Left lung (tissue), 10 donors: Measurements from ENCODE around the gene HDAC4. TPM values are rescaled to one million over a fixed set of nuclear protein-coding genes. Genes with fewer than 3 reads are reported as not detected.

ENCODE experiments used
- ATAC-seq: fragments of 200-7000 bp; cut with Tn5 transposase; one replicate; pipeline ENCODE4 v1.9.1; 2020; ENCODE audit warnings: moderate library complexity
- DNase-seq, 4 donors: peaks; one replicate each; pipeline ENCODE4 v3.0.0-alpha.2; 2013 to 2020
- H3K27ac ChIP-seq, 2 donors: fragments of 200-600 bp; sonication (generic) in 1 of 2; one replicate each; pipeline versions ENCODE4 v1.5.0 to v1.8.0; 2020 to 2021
- H3K27me3 ChIP-seq, 2 donors: fragments of 200-600 bp; sonication (generic) in 1 of 2; one replicate each; pipeline versions ENCODE4 v1.5.0 to v1.8.0; 2020 to 2021
- H3K36me3 ChIP-seq, 2 donors: fragments of 200-600 bp; sonication (generic) in 1 of 2; one replicate each; pipeline versions ENCODE4 v1.5.0 to v1.8.0; 2020 to 2021
- H3K4me1 ChIP-seq, 2 donors: fragments of 200-600 bp; one replicate each; pipeline ENCODE4 v1.8.0; 2021
- H3K4me3 ChIP-seq, 2 donors: fragments of 200-600 bp; sonication (generic) in 1 of 2; one replicate each; pipeline versions ENCODE4 v1.5.0 to v1.8.0; 2020 to 2021; ENCODE audit warnings: mild to moderate bottlenecking in 1 of 2
- H3K9me3 ChIP-seq, 2 donors: fragments of 200-600 bp; sonication (generic) in 1 of 2; one replicate each; pipeline versions ENCODE4 v1.5.0 to v1.8.0; 2020 to 2021
- intact Hi-C, 2 donors: fragments of 100-400 bp; cut with DNase I; formaldehyde crosslinking; loops; one replicate each; pipeline versions ENCODE4 v1.11.2 to v1.14.2; 2022
- polyA plus RNA-seq, 6 donors: library from polyadenylated mRNA; unstranded; fragments of 120-200 nt; gene quantifications; one replicate each; pipeline ENCODE4 v1.2.1, GENCODE V29; 2013; ENCODE audit not compliant: insufficient read length in 6 of 6
- total RNA-seq, 2 donors: library from RNA; stranded (reverse); fragmentation: NEBNext Ultra II Directional; extraction: Animal tissue kit (Norgen Biotek cat#: 25700); gene quantifications; one replicate each; pipeline ENCODE4 v1.2.1, GENCODE V29; 2021
- TF ChIP-seq, protein P1 (sequence below), 2 donors: fragments of 200-600 bp; sonication (generic) in 1 of 2; IDR thresholded peaks; one replicate each; pipeline versions ENCODE4 v1.5.0 to v1.8.0; 2021; ENCODE audit warnings: antibody characterized with exemption in 2 of 2
- donor health status: DM: no; HTN: yes; CAD: no.
- donor health status: DM: no; HTN: no; CAD: no.

The HDAC4 gene
- total and polyA plus RNA-seq, 8 donors: 9.9 to 36.8 (median 12.8) TPM

DNA sequence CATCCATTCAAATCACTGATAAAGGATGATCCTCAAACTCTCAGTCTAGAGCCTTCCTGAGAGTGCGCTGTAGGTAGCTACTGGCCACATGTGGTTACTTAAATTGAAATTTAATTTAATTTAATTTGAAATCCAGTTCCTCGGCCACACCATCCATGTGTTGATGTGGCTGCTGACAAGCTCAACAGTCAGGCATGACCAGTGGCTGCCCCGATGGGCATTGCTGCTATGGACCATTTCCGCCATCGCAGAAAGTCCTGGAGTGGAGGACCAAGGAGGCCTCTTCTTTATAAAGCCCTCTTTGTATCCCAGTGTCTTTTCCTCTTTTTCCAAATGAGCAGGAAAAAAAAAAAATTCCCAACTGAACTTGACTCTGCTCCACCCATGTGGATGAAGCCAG is 100.6 kb downstream of the HDAC4 start:
- no peaks in the 10 kb centered on the region for H3K9me3 ChIP-seq
- no peak overlapping the region for H3K27ac ChIP-seq
- no peaks in the 10 kb centered on the region for H3K36me3 ChIP-seq
- ATAC-seq (no peak), DNase-seq (peak in 1 of 4 donors; percentile 1)
- intact Hi-C loops: no loop called here
- H3K4me3 ChIP-seq: no peak overlapping the region
- peaks cover 5 to 20% of the 10 kb centered on the region in 2 donors for H3K4me1 ChIP-seq
- no peaks in the 10 kb centered on the region for H3K27me3 ChIP-seq
- TF ChIP-seq, protein P1, sequence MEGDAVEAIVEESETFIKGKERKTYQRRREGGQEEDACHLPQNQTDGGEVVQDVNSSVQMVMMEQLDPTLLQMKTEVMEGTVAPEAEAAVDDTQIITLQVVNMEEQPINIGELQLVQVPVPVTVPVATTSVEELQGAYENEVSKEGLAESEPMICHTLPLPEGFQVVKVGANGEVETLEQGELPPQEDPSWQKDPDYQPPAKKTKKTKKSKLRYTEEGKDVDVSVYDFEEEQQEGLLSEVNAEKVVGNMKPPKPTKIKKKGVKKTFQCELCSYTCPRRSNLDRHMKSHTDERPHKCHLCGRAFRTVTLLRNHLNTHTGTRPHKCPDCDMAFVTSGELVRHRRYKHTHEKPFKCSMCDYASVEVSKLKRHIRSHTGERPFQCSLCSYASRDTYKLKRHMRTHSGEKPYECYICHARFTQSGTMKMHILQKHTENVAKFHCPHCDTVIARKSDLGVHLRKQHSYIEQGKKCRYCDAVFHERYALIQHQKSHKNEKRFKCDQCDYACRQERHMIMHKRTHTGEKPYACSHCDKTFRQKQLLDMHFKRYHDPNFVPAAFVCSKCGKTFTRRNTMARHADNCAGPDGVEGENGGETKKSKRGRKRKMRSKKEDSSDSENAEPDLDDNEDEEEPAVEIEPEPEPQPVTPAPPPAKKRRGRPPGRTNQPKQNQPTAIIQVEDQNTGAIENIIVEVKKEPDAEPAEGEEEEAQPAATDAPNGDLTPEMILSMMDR (IDR thresholded peaks at IDR 0.05): no peak

DNA sequence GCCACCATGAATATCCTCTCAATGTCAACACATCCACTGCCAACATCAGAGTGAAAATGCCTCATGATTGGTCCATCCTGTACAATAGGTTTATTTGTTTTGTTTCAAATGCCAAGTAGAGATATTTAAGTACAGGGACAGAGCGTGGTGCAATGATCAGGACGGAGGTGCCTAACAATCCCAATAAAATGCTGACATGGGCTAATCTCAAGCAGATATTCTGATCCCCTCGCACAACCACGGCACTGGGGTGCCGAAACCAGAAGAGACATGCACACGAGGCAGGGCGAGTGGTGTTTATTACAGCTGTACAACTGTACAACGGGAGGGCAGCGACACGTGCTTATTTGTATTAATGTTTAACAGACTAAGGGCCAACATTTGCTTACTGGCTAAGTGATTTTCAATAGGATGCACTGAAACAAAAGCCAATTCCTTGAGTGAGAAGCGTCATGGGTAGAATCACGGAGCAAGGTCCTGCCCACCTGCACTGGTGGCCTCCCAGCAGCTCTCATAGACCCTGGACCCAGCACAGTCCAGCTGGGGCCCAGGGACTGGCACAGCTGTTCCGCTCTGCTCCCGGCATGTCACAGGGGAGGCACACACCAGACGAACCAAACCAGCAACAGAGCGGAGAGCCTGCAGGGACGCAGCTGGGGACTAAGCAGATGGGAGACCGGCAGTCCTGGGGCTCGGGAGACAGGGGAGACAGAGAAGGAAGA is 101.4 kb downstream of the HDAC4 start:
- Histone ChIP-seq H3K27ac (no peak overlapping the region), H3K9me3 (no peaks in the 10 kb centered on the region), H3K4me1 (peaks cover 5 to 24% of the 10 kb centered on the region in 2 donors), H3K36me3 (no peaks in the 10 kb centered on the region), H3K27me3 (no peaks in the 10 kb centered on the region), H3K4me3 (no peak overlapping the region)
- DNase-seq (peak in 1 of 4 donors; percentile 18), ATAC-seq (no peak)
- TF ChIP-seq, protein P1 (IDR thresholded peaks at IDR 0.05): no peak
- intact Hi-C loops: no loop called here

DNA sequence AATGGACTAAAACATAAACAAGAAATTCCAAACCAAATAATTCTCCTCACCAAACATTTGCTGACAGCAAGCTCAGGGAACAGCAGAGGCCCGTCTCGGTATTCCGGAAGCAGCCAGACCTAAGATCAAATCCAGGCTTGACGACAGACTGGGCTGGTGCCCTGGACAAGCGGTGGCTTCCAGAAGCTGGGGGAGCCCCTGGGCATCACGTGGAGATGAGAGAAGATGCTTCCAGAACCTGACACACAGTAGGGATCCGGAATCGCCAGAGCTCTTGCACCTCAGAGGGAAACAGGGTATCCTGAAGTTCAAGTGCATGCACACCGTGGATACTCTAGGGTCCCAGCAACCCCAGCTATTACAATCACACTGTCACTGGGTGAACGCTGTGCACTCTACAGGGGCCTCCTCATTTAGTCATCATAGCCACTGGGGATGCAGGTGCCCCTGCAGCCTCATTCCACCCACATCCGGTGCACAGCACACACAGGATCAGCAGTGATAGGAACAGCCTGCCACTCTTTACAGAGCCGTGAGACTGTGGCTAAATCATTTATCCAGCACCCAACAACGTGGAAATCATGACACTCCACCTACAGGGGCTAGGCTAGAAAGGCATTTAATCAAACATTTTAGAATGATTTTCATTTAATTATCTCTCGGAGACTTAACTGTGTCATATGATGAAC is 102.6 kb downstream of the HDAC4 start:
- no peaks in the 10 kb centered on the region for H3K36me3 ChIP-seq
- TF ChIP-seq, protein P1 (IDR thresholded peaks at IDR 0.05): no peak
- peaks cover 11 to 25% of the 10 kb centered on the region in 2 donors for H3K4me1 ChIP-seq
- intact Hi-C loops: no loop called here
- no peaks in the 10 kb centered on the region for H3K9me3 ChIP-seq
- ATAC-seq (no peak), DNase-seq (peak in 1 of 4 donors; percentile 27)
- H3K4me3 ChIP-seq: no peak overlapping the region
- H3K27ac ChIP-seq: no peak overlapping the region
- no peaks in the 10 kb centered on the region for H3K27me3 ChIP-seq

DNA sequence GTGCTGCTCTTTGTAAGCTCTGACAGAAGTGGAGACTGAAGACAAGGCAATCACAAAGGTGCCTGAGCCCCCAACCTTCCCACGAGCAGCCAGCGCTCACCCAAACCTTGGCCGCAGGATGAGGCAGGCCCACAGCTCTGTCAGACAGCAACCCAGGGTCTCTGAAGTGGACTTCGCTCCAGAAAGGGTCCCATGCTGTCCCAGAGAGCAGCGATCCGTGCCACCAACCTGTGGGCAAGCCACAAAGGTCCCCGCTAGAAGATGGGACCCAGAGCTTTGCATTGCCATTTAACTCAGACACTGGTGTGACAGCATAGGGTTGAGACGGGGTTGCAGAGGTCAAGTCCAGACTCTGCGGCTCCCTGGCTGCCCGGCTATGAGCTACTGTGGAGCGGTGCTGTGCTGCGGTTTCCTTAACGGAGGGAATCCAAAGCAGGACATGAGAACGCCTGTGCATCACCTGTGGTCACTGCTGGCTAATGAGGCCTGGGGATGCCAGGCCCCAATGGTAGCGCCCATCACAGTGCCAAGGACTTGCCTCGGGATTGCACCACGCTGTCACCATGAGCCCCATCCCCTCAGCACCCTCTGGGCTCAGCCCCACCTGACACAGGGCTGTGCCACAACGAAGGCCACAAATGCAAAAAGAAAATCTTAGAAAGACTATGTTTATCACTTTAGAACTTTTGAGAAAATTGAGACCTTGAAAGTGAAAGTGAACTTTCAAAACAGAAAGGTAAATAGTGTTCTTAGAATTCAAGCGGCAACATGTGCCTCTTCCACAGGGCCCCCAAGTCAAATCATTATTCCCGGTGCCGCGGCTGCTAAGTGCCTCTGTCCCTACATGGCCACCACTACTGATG is 103.4 kb downstream of the HDAC4 start:
- ATAC-seq (no peak), DNase-seq (peak in 1 of 4 donors; percentile 22)
- intact Hi-C loops: no loop called here
- Histone ChIP-seq H3K36me3 (no peaks in the 10 kb centered on the region), H3K4me3 (no peak overlapping the region), H3K9me3 (no peaks in the 10 kb centered on the region), H3K4me1 (peaks cover 12 to 28% of the 10 kb centered on the region in 2 donors), H3K27me3 (no peaks in the 10 kb centered on the region), H3K27ac (no peak overlapping the region)
- TF ChIP-seq, protein P1 (IDR thresholded peaks at IDR 0.05): no peak
